Measurements from ENCODE around the gene MRPL12. TPM values are rescaled to one million over a fixed set of nuclear protein-coding genes. Genes with fewer than 3 reads are reported as not detected.

MRPL12 gene
- total and polyA plus RNA-seq, 9 of the 15 experiments (the other 6 are each of a cell fraction or from before 2014, with no cell fraction given) = 0.94 to 338 (median 100) TPM

DNA sequence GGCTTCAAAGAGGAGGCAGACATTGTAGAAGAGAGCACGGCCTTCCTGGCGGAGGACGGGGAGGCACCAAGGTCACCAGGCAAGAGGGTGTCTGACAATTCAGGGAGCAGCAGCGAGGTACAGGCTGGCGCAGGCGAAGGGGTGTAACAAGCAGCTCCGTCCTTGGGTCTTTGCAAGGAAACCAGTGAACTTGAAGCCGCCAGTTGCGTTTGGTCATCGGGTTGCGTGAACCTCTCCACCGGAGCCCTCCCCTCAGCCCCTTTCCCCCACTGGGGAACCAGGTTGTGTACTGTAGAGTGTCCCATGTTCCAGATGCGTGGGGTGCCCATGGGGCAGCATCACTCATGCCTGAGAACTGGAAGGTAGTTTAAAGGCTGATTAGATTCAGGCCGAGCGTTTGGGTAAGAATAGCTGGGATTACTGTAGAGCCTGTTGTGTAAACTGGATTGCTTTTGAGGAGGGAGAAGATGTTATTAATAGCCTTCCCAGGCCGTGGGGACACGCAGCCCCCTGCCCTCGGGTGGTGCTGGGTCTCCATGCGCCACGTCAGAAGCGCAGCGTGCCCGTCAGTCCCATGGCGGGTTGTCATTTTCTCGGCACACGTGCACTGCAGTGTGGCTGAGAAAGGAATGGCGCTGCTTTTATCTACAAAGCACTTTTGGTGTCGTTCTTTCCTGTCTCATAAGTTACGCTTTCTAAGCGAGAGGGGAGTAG is 2.5 kb downstream of the MRPL12 start:
- Histone ChIP-seq H3K4me3 (no peak overlapping the region), H4K20me1 (replicated peaks; ENCODE audit: control insufficient read depth, insufficient read depth, low read length) (peaks cover 13% of the 10 kb centered on the region), H2AFZ (ENCODE audit: low read depth, low read length) (no peak overlapping the region), H3K9ac (ENCODE audit: insufficient read depth in 1 of 2, low read depth in 2 of 2, low read length in 2 of 2) (peak overlapping the region in 1 of 2 experiments; percentile 7; a peak in 1 of 4 replicates), H3K27ac (ENCODE audit: extremely low read depth, low read depth, low read length) (peak overlapping the region; percentile 30; the same call in 1 of the 3 replicates), H3K9me3 (replicated peaks; ENCODE audit: control insufficient read depth, insufficient read depth, low read depth, low read length) (no peaks in the 10 kb centered on the region), H3K4me1 (replicated peaks in 1 of 2; ENCODE audit: control insufficient read depth in 2 of 2, insufficient read depth in 2 of 2, low read length in 2 of 2) (peaks cover 17 to 72% of the 10 kb centered on the region in 2 experiments; a peak in 4 of 5 replicates), H3K9me1 (ENCODE audit: control insufficient read depth, insufficient read depth, low read length) (peaks cover 2% of the 10 kb centered on the region), H3K27me3 (ENCODE audit: control insufficient read depth in 2 of 2, insufficient read depth in 2 of 2, low read length in 2 of 2) (no peaks in the 10 kb centered on the region), H3K4me2 (ENCODE audit: insufficient read depth, low read length) (no peak overlapping the region), H3K79me2 (ENCODE audit: control insufficient read depth, insufficient read depth, low read length) (peaks cover 58% of the 10 kb centered on the region), H3K36me3 (ENCODE audit: control insufficient read depth, insufficient read depth, low read length) (peaks cover 68% of the 10 kb centered on the region)
- intact Hi-C loops (cut with micrococcal nuclease) = no loop called here
- no TSS peak for BruUV-seq (replicated peaks)
- no peak for FAIRE-seq
- in situ Hi-C loops (cut with MboI) = no loop called here
- 92% methylated on average over 25 of the region's 30 CpGs for whole genome bisulfite sequencing (ENCODE audit: insufficient coverage, low coverage, missing lambda C conversion rate)
- ChIA-PET CTCF (ENCODE audit: low intra/inter-chr PET ratio) (no interaction called here), POLR2A (interaction anchor here (4.7 kb wide), 1 partner anchor 7 kb away, joined by 54 read pairs; the partner anchor contains the start of gene SLC25A10)
- no peak for ATAC-seq
- DNase-seq (ENCODE audit: extremely low read depth in 1 of 4, low spot score in 3 of 4) = no peak
- no peak for TF ChIP-seq XRCC5 (IDR thresholded peaks at IDR 0.05; ENCODE audit: low read depth, low read length)
- TF ChIP-seq RBM14 (IDR thresholded peaks at IDR 0.05; ENCODE audit: borderline replicate concordance, insufficient read depth, low read depth, low read length) = no peak
- TF ChIP-seq U2AF2 (optimal IDR thresholded peaks at IDR 0.05; ENCODE audit: low read depth, low read length) = no peak
- TF ChIP-seq, protein P1, sequence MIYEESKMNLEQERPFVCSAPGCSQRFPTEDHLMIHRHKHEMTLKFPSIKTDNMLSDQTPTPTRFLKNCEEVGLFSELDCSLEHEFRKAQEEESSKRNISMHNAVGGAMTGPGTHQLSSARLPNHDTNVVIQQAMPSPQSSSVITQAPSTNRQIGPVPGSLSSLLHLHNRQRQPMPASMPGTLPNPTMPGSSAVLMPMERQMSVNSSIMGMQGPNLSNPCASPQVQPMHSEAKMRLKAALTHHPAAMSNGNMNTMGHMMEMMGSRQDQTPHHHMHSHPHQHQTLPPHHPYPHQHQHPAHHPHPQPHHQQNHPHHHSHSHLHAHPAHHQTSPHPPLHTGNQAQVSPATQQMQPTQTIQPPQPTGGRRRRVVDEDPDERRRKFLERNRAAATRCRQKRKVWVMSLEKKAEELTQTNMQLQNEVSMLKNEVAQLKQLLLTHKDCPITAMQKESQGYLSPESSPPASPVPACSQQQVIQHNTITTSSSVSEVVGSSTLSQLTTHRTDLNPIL (CRISPR knock-in tag; IDR thresholded peaks at IDR 0.05) = no peak
- no peak for TF ChIP-seq EP400 (IDR thresholded peaks at IDR 0.05)
- no peak for TF ChIP-seq MAFG (tag; conservative IDR thresholded peaks at IDR 0.05)
- TF ChIP-seq RBM34 (IDR thresholded peaks at IDR 0.05; ENCODE audit: borderline replicate concordance, insufficient read depth, low read length) = no peak
- TF ChIP-seq ZSCAN29 (IDR thresholded peaks at IDR 0.05) = no peak
- TF ChIP-seq GTF2A2 (tag; IDR thresholded peaks at IDR 0.05) = no peak
- TF ChIP-seq, protein P2, sequence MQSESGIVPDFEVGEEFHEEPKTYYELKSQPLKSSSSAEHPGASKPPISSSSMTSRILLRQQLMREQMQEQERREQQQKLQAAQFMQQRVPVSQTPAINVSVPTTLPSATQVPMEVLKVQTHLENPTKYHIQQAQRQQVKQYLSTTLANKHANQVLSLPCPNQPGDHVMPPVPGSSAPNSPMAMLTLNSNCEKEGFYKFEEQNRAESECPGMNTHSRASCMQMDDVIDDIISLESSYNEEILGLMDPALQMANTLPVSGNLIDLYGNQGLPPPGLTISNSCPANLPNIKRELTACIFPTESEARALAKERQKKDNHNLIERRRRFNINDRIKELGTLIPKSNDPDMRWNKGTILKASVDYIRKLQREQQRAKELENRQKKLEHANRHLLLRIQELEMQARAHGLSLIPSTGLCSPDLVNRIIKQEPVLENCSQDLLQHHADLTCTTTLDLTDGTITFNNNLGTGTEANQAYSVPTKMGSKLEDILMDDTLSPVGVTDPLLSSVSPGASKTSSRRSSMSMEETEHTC (IDR thresholded peaks at IDR 0.05) = no peak
- TF ChIP-seq ZNF212 (CRISPR knock-in tag; IDR thresholded peaks at IDR 0.05) = no peak
- no peak for TF ChIP-seq SP2 (IDR thresholded peaks at IDR 0.05; ENCODE audit: extremely low read depth, low read depth, low read length, poor library complexity, severe bottlenecking)
- no peak for TF ChIP-seq MTA2 (IDR thresholded peaks at IDR 0.05; ENCODE audit: low read depth)
